OCI-LY7 (cell line): ENCODE data around the gene KLHL22. TPM values are rescaled to one million over a fixed set of nuclear protein-coding genes. Genes with fewer than 3 reads are reported as not detected.

Source experiments
- BruUV-seq: library from RNA; stranded (reverse); fragments of 400-500 nt; replicated peaks from 2 replicates; lab custom pipeline; 2021; lab: Mats Ljungman, UMichigan
- CTCF ChIA-PET: fragments of 300-600 bp; sonication (Branson Sonifier 250); formaldehyde crosslinking; loops from one replicate; lab custom pipeline; 2022; ENCODE audit warnings: antibody characterized with exemption; ENCODE audit not compliant: unreplicated experiment; lab: Charles Lee
- POLR2A ChIA-PET: fragments of 300-600 bp; sonication (Branson Sonifier 250); formaldehyde crosslinking; loops from one replicate; lab custom pipeline; 2022; ENCODE audit warnings: antibody characterized with exemption; lab: Charles Lee
- DNase-seq: peaks from one replicate; pipeline ENCODE4 v3.0.0-alpha.2; 2015; ENCODE audit warnings: low spot score
- H2AFZ ChIP-seq: fragments of 200-600 bp; sonication (generic), shearing (Covaris generic); 2 replicates; pipeline ENCODE4 v1.6.1; 2014; ENCODE audit warnings: mild to moderate bottlenecking, antibody characterized with exemption, low read length, moderate library complexity
- H3K27ac ChIP-seq: fragments of 200-600 bp; sonication (generic); 2 replicates; pipeline ENCODE4 v1.5.1; 2014; ENCODE audit warnings: mixed run types, low read depth, mild to moderate bottlenecking, moderate library complexity, low read length, inconsistent platforms; ENCODE audit not compliant: poor library complexity, severe bottlenecking
- H3K36me3 ChIP-seq: fragments of 200-600 bp; sonication (generic); 2 replicates; pipeline ENCODE4 v1.6.1; 2014; ENCODE audit warnings: mild to moderate bottlenecking, antibody characterized with exemption, low read length, moderate library complexity, mixed read lengths; ENCODE audit not compliant: insufficient read depth
- H3K4me1 ChIP-seq: fragments of 200-600 bp; sonication (generic); 2 replicates; pipeline ENCODE4 v1.5.1; 2014; ENCODE audit warnings: mild to moderate bottlenecking, low read length; ENCODE audit not compliant: insufficient read depth, poor library complexity, severe bottlenecking
- H3K4me2 ChIP-seq: fragments of 200-600 bp; sonication (generic); 2 replicates; pipeline ENCODE4 v1.6.1; 2014; ENCODE audit warnings: mild to moderate bottlenecking, low read length
- H3K4me3 ChIP-seq: fragments of 200-600 bp; sonication (generic); 2 replicates; pipeline ENCODE4 v1.5.1; 2014; ENCODE audit warnings: mild to moderate bottlenecking, low read depth, low read length; ENCODE audit not compliant: poor library complexity, severe bottlenecking
- H3K79me2 ChIP-seq: fragments of 200-600 bp; sonication (generic); 2 replicates; pipeline ENCODE4 v1.6.1; 2016; ENCODE audit warnings: low read depth, mild to moderate bottlenecking, low read length, moderate library complexity, mixed read lengths; ENCODE audit not compliant: insufficient read depth
- H3K9me2 ChIP-seq: fragments of 200-600 bp; sonication (generic); 2 replicates; pipeline ENCODE4 v1.6.1; 2016; ENCODE audit warnings: mild to moderate bottlenecking, low read length, mixed read lengths; ENCODE audit not compliant: insufficient read depth
- H3K9me3 ChIP-seq: fragments of 200-600 bp; sonication (generic); 2 replicates; pipeline ENCODE4 v1.6.1; 2014; ENCODE audit warnings: mild to moderate bottlenecking, mixed run types, low read length, mixed read lengths
- H4K20me1 ChIP-seq: fragments of 200-600 bp; sonication (generic); 2 replicates; pipeline ENCODE4 v1.6.1; 2014; ENCODE audit warnings: mild to moderate bottlenecking, antibody characterized with exemption, low read length, moderate library complexity, mixed read lengths; ENCODE audit not compliant: insufficient read depth
- EZH2phosphoT487 ChIP-seq: fragments of 200-600 bp; sonication (generic); IDR thresholded peaks from 2 replicates; pipeline ENCODE4 v1.6.1; 2018; ENCODE audit warnings: low read depth, borderline replicate concordance, mild to moderate bottlenecking, mixed run types, antibody characterized with exemption, low read length, moderate library complexity, mixed read lengths
- intact Hi-C: fragments of 100-400 bp; cut with micrococcal nuclease; formaldehyde crosslinking; loops from one replicate; pipeline ENCODE4 v1.10.0; 2022; ENCODE audit not compliant: unreplicated experiment
- total RNA-seq, 2 experiments: library from RNA; depleted of rRNA in 1 of 2; stranded (reverse); fragments of >200 nt in 1 of 2; shearing (Covaris generic) in 1 of 2; gene quantifications; 2 replicates each; pipeline ENCODE4 v1.2.3, GENCODE V29; 2014 to 2022
- TF ChIP-seq, protein P1 (sequence below): fragments of 200-600 bp; sonication (generic); conservative IDR thresholded peaks from 2 replicates; pipeline ENCODE4 v1.5.1; 2014; ENCODE audit warnings: mild to moderate bottlenecking, antibody characterized with exemption, low read length, moderate library complexity, mixed read lengths

The KLHL22 gene
- total RNA-seq, 2 experiments from 2014 or later = 14.8 to 38.1 TPM

DNA sequence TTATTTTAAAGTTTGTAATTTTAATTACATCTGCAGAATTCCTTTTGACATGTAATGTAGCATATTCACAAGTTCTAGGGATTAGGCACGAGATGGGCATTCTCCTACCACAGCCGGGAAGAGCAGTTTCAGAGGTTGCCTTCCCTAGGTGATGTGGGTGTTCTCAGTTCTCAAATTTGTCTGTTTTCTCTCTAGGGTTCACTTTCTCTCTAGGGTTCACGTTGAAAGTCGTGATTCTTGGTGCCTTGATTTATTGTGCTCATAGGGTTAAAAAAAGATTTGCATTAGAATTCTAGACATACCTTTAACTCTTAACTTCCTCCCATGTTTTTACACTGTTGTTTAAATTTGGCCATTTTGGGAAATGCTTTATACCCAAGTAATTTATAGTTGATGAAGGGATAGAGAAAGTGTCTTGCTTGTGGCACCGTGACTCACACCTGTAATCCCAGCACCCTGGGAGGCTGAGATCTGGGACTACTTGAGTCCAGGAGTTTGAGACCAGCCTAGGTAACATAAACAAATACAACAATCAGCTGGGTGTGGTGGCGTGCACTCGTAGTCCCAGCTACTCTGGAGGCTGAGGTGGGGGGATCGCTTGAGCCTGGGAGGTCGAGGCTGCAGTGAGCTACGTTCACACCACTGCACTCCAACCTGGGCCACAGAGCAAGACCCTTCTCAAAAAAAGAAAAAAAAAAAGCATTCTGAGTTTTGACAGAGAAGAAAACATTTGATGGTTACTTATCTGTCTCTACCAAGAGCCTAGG, 15.4 kb upstream of the KLHL22 start:
- ChIA-PET CTCF (interaction anchor here (0.6 kb wide), 1 partner anchor 130 kb away, joined by 4 read pairs; no protein-coding TSS in a partner anchor), POLR2A (interaction anchor here (0.7 kb wide), 1 partner anchor 619 kb away, joined by 5 read pairs; no protein-coding TSS in a partner anchor)
- no peaks in the 10 kb centered on the region for H3K9me2 ChIP-seq
- no peak overlapping the region for H2AFZ ChIP-seq
- H3K27ac ChIP-seq = no peak overlapping the region
- BruUV-seq = TSS peak; percentile 14
- intact Hi-C loops = no loop called here
- peak overlapping the region; percentile 91 for H3K4me2 ChIP-seq
- H4K20me1 ChIP-seq = peaks cover 30% of the 10 kb centered on the region
- peaks cover 37% of the 10 kb centered on the region for H3K4me1 ChIP-seq
- H3K79me2 ChIP-seq = peaks cover 74% of the 10 kb centered on the region
- peaks cover 38% of the 10 kb centered on the region for H3K36me3 ChIP-seq
- TF ChIP-seq, protein P1, sequence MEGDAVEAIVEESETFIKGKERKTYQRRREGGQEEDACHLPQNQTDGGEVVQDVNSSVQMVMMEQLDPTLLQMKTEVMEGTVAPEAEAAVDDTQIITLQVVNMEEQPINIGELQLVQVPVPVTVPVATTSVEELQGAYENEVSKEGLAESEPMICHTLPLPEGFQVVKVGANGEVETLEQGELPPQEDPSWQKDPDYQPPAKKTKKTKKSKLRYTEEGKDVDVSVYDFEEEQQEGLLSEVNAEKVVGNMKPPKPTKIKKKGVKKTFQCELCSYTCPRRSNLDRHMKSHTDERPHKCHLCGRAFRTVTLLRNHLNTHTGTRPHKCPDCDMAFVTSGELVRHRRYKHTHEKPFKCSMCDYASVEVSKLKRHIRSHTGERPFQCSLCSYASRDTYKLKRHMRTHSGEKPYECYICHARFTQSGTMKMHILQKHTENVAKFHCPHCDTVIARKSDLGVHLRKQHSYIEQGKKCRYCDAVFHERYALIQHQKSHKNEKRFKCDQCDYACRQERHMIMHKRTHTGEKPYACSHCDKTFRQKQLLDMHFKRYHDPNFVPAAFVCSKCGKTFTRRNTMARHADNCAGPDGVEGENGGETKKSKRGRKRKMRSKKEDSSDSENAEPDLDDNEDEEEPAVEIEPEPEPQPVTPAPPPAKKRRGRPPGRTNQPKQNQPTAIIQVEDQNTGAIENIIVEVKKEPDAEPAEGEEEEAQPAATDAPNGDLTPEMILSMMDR = no peak
- TF ChIP-seq EZH2phosphoT487 = no peak
- no peak overlapping the region for H3K4me3 ChIP-seq
- no peak for DNase-seq
- H3K9me3 ChIP-seq = no peaks in the 10 kb centered on the region

- Histone ChIP-seq H3K4me1 (peaks cover 37% of the 10 kb centered on the region), H3K4me3 (peak overlapping the region; percentile 96), H2AFZ (no peak overlapping the region), H3K9me3 (no peaks in the 10 kb centered on the region), H3K79me2 (peaks cover 67% of the 10 kb centered on the region), H3K36me3 (peaks cover 28% of the 10 kb centered on the region), H4K20me1 (peaks cover 29% of the 10 kb centered on the region), H3K27ac (no peak overlapping the region), H3K4me2 (peak overlapping the region; percentile 91), H3K9me2 (no peaks in the 10 kb centered on the region)
- BruUV-seq = no TSS peak
- intact Hi-C loops = no loop called here
- ChIA-PET CTCF (no interaction called here), POLR2A (interaction anchor here (0.7 to 2.5 kb wide), 3 partner anchors 17 to 79 kb away, joined by 3 to 6 read pairs (median 4); no protein-coding TSS in a partner anchor)
- DNase-seq = peak; percentile 42
- no peak for TF ChIP-seq EZH2phosphoT487
- TF ChIP-seq, protein P1 = no peak
Observed at GRCh38 chr22:20509344-20510047, 13.9 kb upstream of the KLHL22 start.
